GM12878 (cell line): ENCODE data around the gene BTF3L4. TPM values are rescaled to one million over a fixed set of nuclear protein-coding genes. Genes with fewer than 3 reads are reported as not detected.

Experiments used
- ATAC-seq: fragments of 200-7000 bp; cut with Tn5 transposase; 3 replicates; pipeline ENCODE4 v1.9.1; 2020; ENCODE audit warnings: mild to moderate bottlenecking, moderate library complexity
- BruUV-seq: library from RNA; stranded (reverse); fragments of 400-500 nt; replicated peaks from 2 replicates; lab custom pipeline; 2021; lab: Mats Ljungman, UMichigan
- CTCF ChIA-PET: fragments of 300-600 bp; sonication (Branson Sonifier 250); formaldehyde crosslinking; extraction: SDS; loops from one replicate; lab custom pipeline; 2021; ENCODE audit warnings: inconsistent platforms; lab: Yijun Ruan, JAX
- POLR2A ChIA-PET: fragments of 350-600 bp; formaldehyde crosslinking; extraction: SDS; loops from one replicate; lab custom pipeline; 2021; ENCODE audit warnings: inconsistent platforms; lab: Charles Lee
- RAD21 ChIA-PET: fragments of 300-600 bp; sonication (Branson Sonifier 250); formaldehyde crosslinking; loops from one replicate; lab custom pipeline; 2023; ENCODE audit warnings: antibody characterized with exemption; ENCODE audit not compliant: unreplicated experiment; lab: Charles Lee
- SMC1A ChIA-PET: fragments of 300-600 bp; sonication (Branson Sonifier 250); formaldehyde crosslinking; loops from one replicate; lab custom pipeline; 2023; ENCODE audit not compliant: unreplicated experiment, uncharacterized antibody; lab: Charles Lee
- DNase-seq: peaks from one replicate; pipeline ENCODE4 v3.0.0-alpha.2; 2011; ENCODE audit warnings: low read depth, low spot score
- FAIRE-seq: peaks from 3 replicates; lab custom pipeline; 2011; peaks lifted over from hg19 to GRCh38; lab: Jason Lieb, UNC
- H2AFZ ChIP-seq: 2 replicates; pipeline ENCODE4 v1.6.0; 2011; ENCODE audit warnings: low read depth, low read length, control low read depth; ENCODE audit not compliant: control insufficient read depth
- H3K27ac ChIP-seq: 2 replicates; pipeline ENCODE4 v1.5.1; 2011; ENCODE audit warnings: control low read depth; ENCODE audit not compliant: control insufficient read depth, insufficient read depth
- H3K27me3 ChIP-seq, 2 experiments: replicated peaks in 1 of 2; 2 replicates each; pipeline versions ENCODE4 v1.6.0 to v1.6.1; 2011; ENCODE audit warnings: low read length in 1 of 2; ENCODE audit not compliant: control insufficient read depth in 2 of 2, insufficient read depth in 2 of 2
- H3K36me3 ChIP-seq, 2 experiments: 2 replicates each; pipeline ENCODE4 v1.5.1; 2011; ENCODE audit warnings: low read length in 1 of 2; ENCODE audit not compliant: control insufficient read depth in 2 of 2, insufficient read depth in 2 of 2
- H3K4me1 ChIP-seq: 2 replicates; pipeline ENCODE4 v1.6.1; 2011; ENCODE audit warnings: mild to moderate bottlenecking, low read length, moderate library complexity, mixed read lengths; ENCODE audit not compliant: control insufficient read depth, insufficient read depth
- H3K4me2 ChIP-seq: 2 replicates; pipeline ENCODE4 v1.6.0; 2011; ENCODE audit warnings: control low read depth; ENCODE audit not compliant: control insufficient read depth, insufficient read depth
- H3K4me3 ChIP-seq: fragments of 200-600 bp; sonication (generic); 2 replicates; pipeline ENCODE4 v1.5.1; 2016
- H3K79me2 ChIP-seq: 2 replicates; pipeline ENCODE4 v1.6.0; 2011; ENCODE audit warnings: low read length; ENCODE audit not compliant: control insufficient read depth, insufficient read depth
- H3K9ac ChIP-seq: 2 replicates; pipeline ENCODE4 v1.8.0; 2011; ENCODE audit warnings: low read length, control low read depth, mixed read lengths; ENCODE audit not compliant: control insufficient read depth, insufficient read depth
- H3K9me3 ChIP-seq: replicated peaks from 3 replicates; pipeline ENCODE4 v1.5.1; 2011; ENCODE audit warnings: mild to moderate bottlenecking, low read length; ENCODE audit not compliant: control insufficient read depth, insufficient read depth
- H4K20me1 ChIP-seq: 2 replicates; pipeline ENCODE4 v1.6.0; 2011; ENCODE audit not compliant: control insufficient read depth, insufficient read depth
- GABPA ChIP-seq: IDR thresholded peaks from 2 replicates; pipeline ENCODE4 v1.6.1; 2014; ENCODE audit warnings: antibody characterized with exemption, low read depth, mild to moderate bottlenecking, inconsistent platforms
- IRF4 ChIP-seq: IDR thresholded peaks from 2 replicates; pipeline ENCODE4 v1.6.1; 2011; ENCODE audit warnings: low read depth, low read length
- JUND ChIP-seq: IDR thresholded peaks from 2 replicates; pipeline ENCODE4 v1.6.1; 2012; ENCODE audit warnings: low read depth, mild to moderate bottlenecking, low read length, improper control_type of control experiment, moderate library complexity
- KLF5 ChIP-seq: fragments of 450-650 bp; IDR thresholded peaks from 2 replicates; pipeline ENCODE4 v1.6.1; 2014; ENCODE audit warnings: mild to moderate bottlenecking; ENCODE audit not compliant: partially characterized antibody
- MYC ChIP-seq: IDR thresholded peaks from 2 replicates; pipeline ENCODE4 v1.6.1; 2011; ENCODE audit warnings: mild to moderate bottlenecking, low read length, moderate library complexity, inconsistent platforms; ENCODE audit not compliant: insufficient read depth, insufficient replicate concordance, insufficient read length, severe bottlenecking
- NBN ChIP-seq: fragments of 450-650 bp; IDR thresholded peaks from 2 replicates; pipeline ENCODE4 v1.6.1; 2016
- NFIC ChIP-seq: IDR thresholded peaks from 2 replicates; pipeline ENCODE4 v1.6.1; 2012; ENCODE audit warnings: low read depth, mild to moderate bottlenecking, inconsistent platforms, low read length, moderate library complexity
- PML ChIP-seq: IDR thresholded peaks from 2 replicates; pipeline ENCODE4 v1.6.1; 2012; ENCODE audit warnings: low read length, inconsistent platforms
- POLR2AphosphoS5 ChIP-seq: IDR thresholded peaks from 2 replicates; pipeline ENCODE4 v1.6.1; 2011; ENCODE audit warnings: mild to moderate bottlenecking, low read length, inconsistent platforms
- RCOR1 ChIP-seq: conservative IDR thresholded peaks from 2 replicates; pipeline ENCODE4 v1.6.1; 2012; ENCODE audit warnings: low read depth, low read length, improper control_type of control experiment
- SREBF2 ChIP-seq: IDR thresholded peaks from 2 replicates; pipeline ENCODE4 v1.6.1; 2012; ENCODE audit warnings: mild to moderate bottlenecking, low read length
- YBX1 ChIP-seq: fragments of 450-650 bp; IDR thresholded peaks from 2 replicates; pipeline ENCODE4 v1.6.1; 2016; ENCODE audit warnings: antibody characterized with exemption
- ZNF622 ChIP-seq: fragments of 450-650 bp; IDR thresholded peaks from 2 replicates; pipeline ENCODE4 v1.6.1; 2017; ENCODE audit warnings: mild to moderate bottlenecking, inconsistent platforms
- WGBS: methylation state at CpG from one replicate; pipeline ENCODE4 v1.1.6; 2016; ENCODE audit warnings: low lambda C conversion rate; ENCODE audit not compliant: insufficient replicate concordance, insufficient coverage; ENCODE audit errors: missing lambda C conversion rate; 5-methylcytosine and 5-hydroxymethylcytosine counted together
- in situ Hi-C: fragments of 300-500 bp; cut with MboI; formaldehyde crosslinking; loops from 9 replicates; pipeline ENCODE4 v1.14.3; 2018; ENCODE audit warnings: mixed read lengths
- intact Hi-C: fragments of 100-400 bp; cut with micrococcal nuclease; formaldehyde crosslinking; loops from one replicate; pipeline ENCODE4 v1.14.2; 2022; ENCODE audit not compliant: unreplicated experiment
- polyA plus RNA-seq, 11 experiments: library from polyadenylated mRNA; depleted of rRNA in 4 of 11; unstranded in 6 of 11; stranded (reverse) in 5 of 11; fragments of >200 nt; fragmentation: Nextera tagmentation in 4 of 11; fragmentation: Illumina TruSeq in 1 of 11; extraction: Ambion mirVana in 4 of 11; extraction: Trizol in 1 of 11; gene quantifications; 1 replicate in 1 of 11; 2 replicates in 10 of 11; pipeline versions ENCODE4 v1.2.1 to v1.2.3, GENCODE V29; 2011 to 2016; ENCODE audit warnings: inconsistent platforms in 2 of 11, missing spikeins in 2 of 11, low read depth in 1 of 11
- total RNA-seq, 4 experiments: library from RNA; depleted of rRNA in 3 of 4; stranded (reverse); fragments of >200 nt in 3 of 4; fragmentation: Illumina TruSeq in 1 of 4; extraction: Trizol in 1 of 4; gene quantifications; 2 replicates each; pipeline versions ENCODE4 v1.2.1 to v1.2.3, GENCODE V29; 2013 to 2021
- TF ChIP-seq, protein P1 (sequence below): fragments of 450-650 bp; IDR thresholded peaks from 2 replicates; pipeline ENCODE4 v1.6.1; 2017; ENCODE audit warnings: mild to moderate bottlenecking, moderate library complexity
- TF ChIP-seq, protein P2 (sequence below): fragments of 450-650 bp; IDR thresholded peaks from 2 replicates; pipeline ENCODE4 v1.6.1; 2018; ENCODE audit warnings: mild to moderate bottlenecking, low read depth, moderate library complexity; ENCODE audit not compliant: partially characterized antibody
- TF ChIP-seq, protein P3 (sequence below): fragments of 450-650 bp; IDR thresholded peaks from 2 replicates; pipeline ENCODE4 v1.6.1; 2016; ENCODE audit warnings: mild to moderate bottlenecking

BTF3L4 gene
- total and polyA plus RNA-seq, 10 of the 15 experiments (the other 5 are each of a cell fraction or from before 2014, with no cell fraction given) = 25.0 to 76.9 (median 66.8) TPM

DNA sequence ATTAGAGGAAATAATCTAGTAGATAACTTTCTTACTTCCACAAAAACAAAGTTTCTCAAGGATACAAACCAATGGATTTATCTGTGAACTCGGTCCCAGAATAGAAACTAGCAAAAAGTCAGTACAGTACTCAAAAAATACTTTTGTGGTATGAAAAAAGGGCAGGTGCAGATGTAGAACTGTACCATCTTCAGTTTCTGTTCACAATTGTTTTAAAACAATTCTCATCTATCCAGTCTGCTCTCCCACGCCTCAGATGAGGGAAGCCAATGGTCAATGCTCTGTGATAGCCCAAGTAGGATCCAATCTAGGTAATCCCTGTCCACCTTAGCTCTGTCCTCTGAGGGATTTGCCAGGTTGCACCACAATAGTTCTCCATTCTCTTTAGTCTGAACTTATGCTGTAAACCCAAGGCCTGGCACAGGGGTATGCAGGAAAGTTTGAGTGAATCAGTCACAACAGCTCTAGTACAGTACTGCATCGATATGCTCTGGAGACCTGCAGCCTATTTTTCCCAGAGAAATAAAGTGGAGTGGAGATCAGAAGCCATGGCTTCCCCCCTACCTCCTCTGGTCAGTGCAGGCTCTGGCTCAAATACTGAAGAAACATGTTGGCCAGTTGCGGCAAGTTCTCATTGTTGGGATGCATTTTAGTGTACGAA is 23.8 kb upstream of the BTF3L4 start:
- Histone ChIP-seq H3K27ac (peak overlapping the region; percentile 83), H3K4me2 (peak overlapping the region; percentile 92), H3K4me3 (peak overlapping the region; percentile 78), H3K36me3 (peaks cover 0 to 5% of the 10 kb centered on the region in 2 experiments; a peak in 1 of 4 replicates), H2AFZ (no peak overlapping the region), H3K4me1 (peaks cover 12% of the 10 kb centered on the region), H3K9ac (peak overlapping the region; percentile 85), H3K79me2 (peaks cover 40% of the 10 kb centered on the region), H3K27me3 (no peaks in the 10 kb centered on the region), H4K20me1 (no peaks in the 10 kb centered on the region), H3K9me3 (no peaks in the 10 kb centered on the region)
- no TSS peak for BruUV-seq
- RAD21 ChIA-PET = interaction anchor here (1.3 kb wide), 1 partner anchor 76 kb away, joined by 3 read pairs; no protein-coding TSS in a partner anchor
- DNase-seq (no peak), FAIRE-seq (no peak), ATAC-seq (peak; percentile 45)
- POLR2A ChIA-PET = interaction anchor here (1.2 to 6.0 kb wide), 3 partner anchors 24 to 153 kb away, joined by 4 to 37 read pairs (median 5); partner anchors contain the start of genes BTF3L4 and TXNDC12
- WGBS = 0% methylated on average over 5 of the region's 5 CpGs
- SMC1A ChIA-PET = interaction anchor here (0.7 to 3.6 kb wide), 4 partner anchors 18 to 153 kb away, joined by 3 to 13 read pairs (median 9); partner anchors contain the start of genes BTF3L4 and TXNDC12
- CTCF ChIA-PET = interaction anchor here (0.7 to 2.1 kb wide), 4 partner anchors 18 to 222 kb away, joined by 3 to 10 read pairs (median 4); partner anchors contain the start of genes BTF3L4 and TXNDC12
- intact Hi-C loops (no loop called here), in situ Hi-C loops (no loop called here)
- TF ChIP-seq MYC (no peak), POLR2AphosphoS5 (no peak), PML (0 out of 2 replicates have a peak, but pooled peaks have one; percentile 8), KLF5 (no peak), GABPA (no peak), JUND (no peak), NFIC (peak; percentile 49; the same call in 1 of the 2 replicates), RCOR1 (no peak), ZNF622 (no peak), NBN (no peak), IRF4 (peak; percentile 18; the same call in 1 of the 2 replicates), YBX1 (no peak), SREBF2 (no peak)
- TF ChIP-seq, protein P1, sequence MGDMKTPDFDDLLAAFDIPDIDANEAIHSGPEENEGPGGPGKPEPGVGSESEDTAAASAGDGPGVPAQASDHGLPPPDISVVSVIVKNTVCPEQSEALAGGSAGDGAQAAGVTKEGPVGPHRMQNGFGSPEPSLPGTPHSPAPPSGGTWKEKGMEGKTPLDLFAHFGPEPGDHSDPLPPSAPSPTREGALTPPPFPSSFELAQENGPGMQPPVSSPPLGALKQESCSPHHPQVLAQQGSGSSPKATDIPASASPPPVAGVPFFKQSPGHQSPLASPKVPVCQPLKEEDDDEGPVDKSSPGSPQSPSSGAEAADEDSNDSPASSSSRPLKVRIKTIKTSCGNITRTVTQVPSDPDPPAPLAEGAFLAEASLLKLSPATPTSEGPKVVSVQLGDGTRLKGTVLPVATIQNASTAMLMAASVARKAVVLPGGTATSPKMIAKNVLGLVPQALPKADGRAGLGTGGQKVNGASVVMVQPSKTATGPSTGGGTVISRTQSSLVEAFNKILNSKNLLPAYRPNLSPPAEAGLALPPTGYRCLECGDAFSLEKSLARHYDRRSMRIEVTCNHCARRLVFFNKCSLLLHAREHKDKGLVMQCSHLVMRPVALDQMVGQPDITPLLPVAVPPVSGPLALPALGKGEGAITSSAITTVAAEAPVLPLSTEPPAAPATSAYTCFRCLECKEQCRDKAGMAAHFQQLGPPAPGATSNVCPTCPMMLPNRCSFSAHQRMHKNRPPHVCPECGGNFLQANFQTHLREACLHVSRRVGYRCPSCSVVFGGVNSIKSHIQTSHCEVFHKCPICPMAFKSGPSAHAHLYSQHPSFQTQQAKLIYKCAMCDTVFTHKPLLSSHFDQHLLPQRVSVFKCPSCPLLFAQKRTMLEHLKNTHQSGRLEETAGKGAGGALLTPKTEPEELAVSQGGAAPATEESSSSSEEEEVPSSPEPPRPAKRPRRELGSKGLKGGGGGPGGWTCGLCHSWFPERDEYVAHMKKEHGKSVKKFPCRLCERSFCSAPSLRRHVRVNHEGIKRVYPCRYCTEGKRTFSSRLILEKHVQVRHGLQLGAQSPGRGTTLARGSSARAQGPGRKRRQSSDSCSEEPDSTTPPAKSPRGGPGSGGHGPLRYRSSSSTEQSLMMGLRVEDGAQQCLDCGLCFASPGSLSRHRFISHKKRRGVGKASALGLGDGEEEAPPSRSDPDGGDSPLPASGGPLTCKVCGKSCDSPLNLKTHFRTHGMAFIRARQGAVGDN = 0 out of 2 replicates have a peak, but pooled peaks have one; percentile 9
- TF ChIP-seq, protein P2, sequence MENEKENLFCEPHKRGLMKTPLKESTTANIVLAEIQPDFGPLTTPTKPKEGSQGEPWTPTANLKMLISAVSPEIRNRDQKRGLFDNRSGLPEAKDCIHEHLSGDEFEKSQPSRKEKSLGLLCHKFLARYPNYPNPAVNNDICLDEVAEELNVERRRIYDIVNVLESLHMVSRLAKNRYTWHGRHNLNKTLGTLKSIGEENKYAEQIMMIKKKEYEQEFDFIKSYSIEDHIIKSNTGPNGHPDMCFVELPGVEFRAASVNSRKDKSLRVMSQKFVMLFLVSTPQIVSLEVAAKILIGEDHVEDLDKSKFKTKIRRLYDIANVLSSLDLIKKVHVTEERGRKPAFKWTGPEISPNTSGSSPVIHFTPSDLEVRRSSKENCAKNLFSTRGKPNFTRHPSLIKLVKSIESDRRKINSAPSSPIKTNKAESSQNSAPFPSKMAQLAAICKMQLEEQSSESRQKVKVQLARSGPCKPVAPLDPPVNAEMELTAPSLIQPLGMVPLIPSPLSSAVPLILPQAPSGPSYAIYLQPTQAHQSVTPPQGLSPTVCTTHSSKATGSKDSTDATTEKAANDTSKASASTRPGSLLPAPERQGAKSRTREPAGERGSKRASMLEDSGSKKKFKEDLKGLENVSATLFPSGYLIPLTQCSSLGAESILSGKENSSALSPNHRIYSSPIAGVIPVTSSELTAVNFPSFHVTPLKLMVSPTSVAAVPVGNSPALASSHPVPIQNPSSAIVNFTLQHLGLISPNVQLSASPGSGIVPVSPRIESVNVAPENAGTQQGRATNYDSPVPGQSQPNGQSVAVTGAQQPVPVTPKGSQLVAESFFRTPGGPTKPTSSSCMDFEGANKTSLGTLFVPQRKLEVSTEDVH = no peak
- TF ChIP-seq, protein P3, sequence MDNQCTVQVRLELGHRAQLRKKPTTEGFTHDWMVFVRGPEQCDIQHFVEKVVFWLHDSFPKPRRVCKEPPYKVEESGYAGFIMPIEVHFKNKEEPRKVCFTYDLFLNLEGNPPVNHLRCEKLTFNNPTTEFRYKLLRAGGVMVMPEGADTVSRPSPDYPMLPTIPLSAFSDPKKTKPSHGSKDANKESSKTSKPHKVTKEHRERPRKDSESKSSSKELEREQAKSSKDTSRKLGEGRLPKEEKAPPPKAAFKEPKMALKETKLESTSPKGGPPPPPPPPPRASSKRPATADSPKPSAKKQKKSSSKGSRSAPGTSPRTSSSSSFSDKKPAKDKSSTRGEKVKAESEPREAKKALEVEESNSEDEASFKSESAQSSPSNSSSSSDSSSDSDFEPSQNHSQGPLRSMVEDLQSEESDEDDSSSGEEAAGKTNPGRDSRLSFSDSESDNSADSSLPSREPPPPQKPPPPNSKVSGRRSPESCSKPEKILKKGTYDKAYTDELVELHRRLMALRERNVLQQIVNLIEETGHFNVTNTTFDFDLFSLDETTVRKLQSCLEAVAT = no peak
